ENCODE data around the gene CXXC5.

Gene CXXC5

DNA sequence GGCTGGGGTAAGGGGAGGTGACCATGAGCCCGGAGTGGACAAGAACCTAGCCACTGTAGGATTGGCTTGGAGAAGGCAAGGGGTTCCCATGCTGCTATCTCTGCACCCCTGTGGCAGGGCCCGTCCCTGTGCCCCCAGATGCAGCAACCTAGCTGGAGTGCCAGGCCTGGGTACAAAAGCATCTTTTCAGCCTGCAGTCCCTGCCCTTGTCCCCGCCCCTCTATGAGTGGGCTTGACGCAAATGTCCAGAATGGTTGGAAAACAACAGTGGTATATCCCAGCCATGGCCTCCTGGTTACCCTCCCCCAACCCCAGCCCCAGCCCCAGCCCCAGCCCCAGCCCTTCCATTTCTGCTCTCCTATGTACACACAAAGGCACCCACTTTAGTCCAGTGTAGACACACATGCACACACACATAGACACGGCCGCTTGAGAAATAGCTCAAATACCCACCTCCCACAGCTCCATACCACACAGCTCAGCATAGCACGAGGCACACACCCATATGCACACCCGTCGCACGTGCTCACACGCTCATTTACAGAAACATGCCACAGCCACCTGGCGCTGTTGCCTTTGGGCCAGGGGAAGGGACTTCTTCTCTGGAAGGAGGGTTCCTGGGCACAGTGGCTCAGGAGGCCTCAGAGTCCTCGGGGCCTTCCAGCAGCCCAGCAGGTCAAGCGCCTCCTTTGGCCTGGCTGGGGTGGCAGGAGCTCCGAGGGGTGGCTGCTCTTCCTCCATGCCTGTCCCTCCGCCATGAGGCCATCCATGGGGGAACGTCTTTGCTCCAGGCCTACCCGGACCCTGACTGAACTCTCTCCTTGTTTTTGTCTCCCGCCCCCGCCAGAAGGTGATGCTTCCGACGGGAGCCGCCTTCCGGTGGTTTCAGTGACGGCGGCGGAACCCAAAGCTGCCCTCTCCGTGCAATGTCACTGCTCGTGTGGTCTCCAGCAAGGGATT lies 34.1 kb downstream of the CXXC5 start:
- DNase-seq (ENCODE audit: low spot score): peak; percentile 89

DNA sequence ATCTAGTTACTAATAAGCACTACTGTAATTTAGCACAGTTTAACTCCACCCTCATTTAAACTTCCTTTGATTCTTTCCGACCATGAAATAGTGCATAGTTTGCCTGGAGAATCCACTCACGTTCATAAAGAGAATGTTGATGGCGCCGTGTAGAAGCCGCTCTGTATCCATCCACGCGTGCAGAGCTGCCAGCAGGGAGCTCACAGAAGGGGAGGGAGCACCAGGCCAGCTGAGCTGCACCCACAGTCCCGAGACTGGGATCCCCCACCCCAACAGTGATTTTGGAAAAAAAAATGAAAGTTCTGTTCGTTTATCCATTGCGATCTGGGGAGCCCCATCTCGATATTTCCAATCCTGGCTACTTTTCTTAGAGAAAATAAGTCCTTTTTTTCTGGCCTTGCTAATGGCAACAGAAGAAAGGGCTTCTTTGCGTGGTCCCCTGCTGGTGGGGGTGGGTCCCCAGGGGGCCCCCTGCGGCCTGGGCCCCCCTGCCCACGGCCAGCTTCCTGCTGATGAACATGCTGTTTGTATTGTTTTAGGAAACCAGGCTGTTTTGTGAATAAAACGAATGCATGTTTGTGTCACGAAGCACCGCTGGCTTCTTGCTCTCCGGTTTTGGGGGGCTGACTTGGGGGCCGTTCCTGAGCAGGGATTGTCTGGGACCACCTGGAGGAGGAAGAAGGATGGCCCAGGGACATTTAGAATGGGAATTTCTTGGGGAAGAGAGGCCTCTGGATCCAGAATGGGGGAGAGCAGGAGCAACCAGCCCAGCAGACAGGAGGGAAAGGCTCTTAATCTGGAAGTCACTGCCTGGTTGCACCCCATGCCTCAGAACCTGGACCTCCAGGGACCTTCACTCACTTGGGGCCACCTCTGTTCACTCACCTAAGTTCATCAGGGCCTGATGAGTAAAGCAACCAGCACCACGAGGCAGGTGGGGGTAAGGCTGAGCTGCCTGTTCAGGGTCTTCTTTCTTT lies 35.4 kb downstream of the CXXC5 start:
- peak; percentile 39 for DNase-seq (ENCODE audit: low spot score)

DNA sequence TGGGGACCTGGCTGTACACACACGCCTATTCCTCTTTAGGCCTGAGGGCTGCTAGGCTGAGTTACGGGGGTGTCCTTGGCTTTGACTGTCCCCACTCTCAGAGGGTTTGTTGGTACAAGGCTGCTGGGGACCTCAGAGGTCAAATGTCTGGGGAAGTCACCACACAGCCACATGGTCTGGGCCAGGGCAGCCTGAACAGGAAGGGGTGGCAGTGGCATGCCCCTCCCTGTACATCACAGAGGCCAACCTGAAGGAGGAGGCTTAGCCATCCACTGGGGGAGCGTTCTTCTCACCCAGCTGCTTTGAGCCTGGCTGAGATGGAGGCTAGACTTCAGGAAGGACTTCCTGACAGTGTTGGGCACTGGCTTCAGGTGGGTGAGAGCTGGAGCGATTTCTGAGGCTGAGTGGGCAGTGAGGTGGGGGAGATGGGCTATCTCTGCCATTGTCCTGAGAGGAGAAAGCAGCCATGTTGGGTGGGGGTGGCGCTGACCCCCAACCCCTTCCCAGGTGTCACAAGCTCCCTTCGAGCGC lies 36.3 kb downstream of the CXXC5 start:
- DNase-seq (ENCODE audit: low spot score): no peak

DNA sequence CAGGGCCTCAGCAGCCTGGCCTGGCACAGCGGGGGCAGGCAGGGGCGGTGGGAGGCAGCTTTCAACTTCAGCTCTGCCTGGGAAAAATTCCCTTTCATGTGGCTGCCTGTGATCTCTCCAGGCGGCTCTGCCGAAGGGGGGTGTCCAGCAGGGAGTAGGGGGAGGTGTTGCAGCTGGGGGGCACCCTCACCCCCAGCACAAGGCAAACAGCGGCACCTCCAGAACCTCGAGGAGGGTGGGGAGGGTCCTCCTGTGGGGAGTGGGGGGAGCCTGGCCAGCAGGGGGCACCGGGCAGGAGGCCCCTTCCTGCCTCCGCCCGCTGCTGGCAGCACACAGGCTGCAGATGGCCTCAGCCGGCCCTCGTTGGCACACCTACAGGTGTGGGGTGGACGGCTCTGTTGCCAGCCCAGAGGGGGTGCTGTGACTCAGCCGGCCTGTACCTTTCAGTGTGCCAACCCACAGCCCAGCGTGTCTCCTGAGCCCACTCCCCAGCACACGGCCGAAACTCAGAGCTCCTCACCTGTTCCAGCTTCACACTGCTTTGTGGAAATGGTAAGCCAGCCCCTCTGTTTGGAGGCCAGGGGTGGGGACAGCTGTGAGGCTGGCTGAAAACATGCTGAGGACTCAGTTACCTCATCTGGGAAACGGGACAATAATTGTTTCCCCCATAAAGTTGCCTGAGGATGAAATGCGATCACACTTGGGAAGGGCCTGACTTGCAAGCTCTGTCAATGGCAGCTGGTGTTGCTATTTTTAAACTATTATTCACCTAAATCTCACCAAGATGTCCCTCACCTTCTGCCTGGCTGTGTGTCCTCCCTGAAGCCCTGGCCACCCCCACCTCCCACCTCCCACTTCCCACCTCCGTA lies 37.0 kb downstream of the CXXC5 start:
- peak; percentile 58 for DNase-seq (ENCODE audit: low spot score)

GRCh38 chr5:139685886-139686285 lies 37.7 kb downstream of the CXXC5 start:
- no peak for DNase-seq (ENCODE audit: low spot score)

DNA sequence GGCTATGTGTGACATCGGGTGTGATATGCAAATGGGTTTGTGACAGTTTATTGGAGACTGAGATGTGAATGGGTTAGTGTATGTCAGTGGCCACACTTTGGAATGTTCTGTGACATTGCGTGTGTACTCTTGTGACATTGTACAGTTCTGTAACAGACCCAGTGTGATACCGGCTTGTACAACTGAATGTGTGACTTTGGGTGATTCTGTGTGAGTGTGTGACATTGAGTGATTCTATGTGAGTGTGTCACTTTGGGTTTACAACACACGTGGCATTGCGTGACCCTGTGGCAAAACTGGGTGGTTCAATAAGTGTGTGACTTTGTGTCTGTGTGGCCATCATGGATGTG lies 38.2 kb downstream of the CXXC5 start:
- DNase-seq (ENCODE audit: low spot score): peak; percentile 32

GRCh38 chr5:139686706-139687441 lies 38.7 kb downstream of the CXXC5 start:
- DNase-seq (ENCODE audit: low spot score): no peak

GRCh38 chr5:139687656-139688055 lies 39.5 kb downstream of the CXXC5 start:
- DNase-seq (ENCODE audit: low spot score): no peak

- DNase-seq (ENCODE audit: low spot score): no peak
Measured at GRCh38 chr5:139688088-139688702, 40.0 kb downstream of the CXXC5 start.

- no peak for DNase-seq (ENCODE audit: low spot score)
Measured at GRCh38 chr5:139688751-139689372, 40.7 kb downstream of the CXXC5 start.

- DNase-seq (ENCODE audit: low spot score): no peak
Measured at GRCh38 chr5:139689631-139690063, 41.5 kb downstream of the CXXC5 start.

DNA sequence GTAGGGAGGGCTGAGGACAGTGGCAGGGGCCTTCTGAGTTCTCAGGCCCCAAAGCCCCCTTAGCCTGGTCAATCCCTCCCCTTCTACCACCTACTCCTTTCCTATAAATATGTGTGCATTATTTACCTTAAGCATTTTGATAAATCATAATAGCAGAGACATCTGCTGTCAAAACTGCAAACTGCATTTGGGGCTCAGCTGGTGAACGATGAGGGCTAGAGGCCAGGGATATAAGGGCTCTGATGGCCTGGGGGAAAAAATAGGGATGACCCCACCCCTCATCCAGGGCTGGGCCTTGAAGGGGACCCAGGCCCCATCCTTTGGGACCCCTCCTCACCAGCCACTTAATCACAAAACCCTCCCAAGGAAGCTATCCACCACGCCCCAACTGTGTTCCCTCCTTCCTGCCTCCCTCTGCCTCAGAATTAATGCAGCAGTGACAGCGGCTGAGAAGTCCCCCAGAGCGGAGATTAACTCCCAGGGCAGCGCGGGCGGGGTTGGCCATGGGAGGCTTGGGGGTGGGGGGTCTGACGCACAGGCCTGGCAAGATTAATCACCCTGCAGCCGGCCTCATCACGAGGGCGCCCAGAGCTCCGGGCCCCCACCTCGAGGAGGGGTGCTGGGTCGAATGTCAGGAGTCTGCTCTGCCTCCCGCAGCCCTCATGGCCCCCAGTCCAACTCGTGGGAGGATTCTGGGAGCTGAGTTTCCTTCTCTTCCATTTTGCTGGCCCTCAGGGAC lies 42.1 kb downstream of the CXXC5 start:
- DNase-seq (ENCODE audit: low spot score): no peak

DNA sequence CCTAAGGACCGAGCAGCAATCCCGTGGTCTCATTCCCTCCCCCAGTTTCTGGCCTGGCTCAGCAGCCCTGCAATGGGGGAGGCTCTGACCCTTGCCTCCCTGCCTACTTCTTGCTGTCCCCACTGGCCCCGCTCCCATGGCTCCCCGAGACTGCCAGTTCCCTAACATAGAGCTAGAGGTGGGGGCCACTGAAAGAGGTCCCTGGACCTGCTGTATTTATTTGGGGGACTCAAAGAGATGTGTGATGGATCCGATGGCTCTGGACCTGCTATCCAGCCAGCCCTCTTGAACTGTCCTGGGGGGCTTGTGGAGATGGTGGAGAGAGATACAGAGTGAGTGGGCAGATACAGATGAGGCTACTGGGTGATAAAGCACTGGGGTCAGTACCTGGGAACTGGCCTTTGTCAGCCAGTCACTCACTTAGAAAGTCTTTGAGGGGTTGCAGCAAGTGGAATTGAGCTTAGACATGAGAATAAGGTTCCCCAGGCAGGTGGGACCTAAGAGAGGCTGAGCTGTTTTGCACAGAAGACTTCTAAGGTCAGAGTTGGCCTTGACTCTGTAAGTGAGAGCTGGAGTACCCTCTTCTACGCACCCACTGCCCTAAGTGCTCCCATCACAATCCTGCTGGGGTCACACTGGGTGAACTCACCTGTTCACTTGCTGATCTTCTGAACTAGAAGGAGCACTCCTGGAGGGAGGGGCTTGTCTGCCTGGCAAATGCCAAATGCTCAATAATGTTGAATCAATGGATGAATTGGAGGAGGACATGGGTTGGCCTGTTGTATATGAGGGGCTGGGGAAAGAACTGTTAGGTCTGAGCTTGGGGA lies 42.9 kb downstream of the CXXC5 start:
- no peak for DNase-seq (ENCODE audit: low spot score)

- DNase-seq (ENCODE audit: low spot score): no peak
Measured at GRCh38 chr5:139692148-139692547, 44.0 kb downstream of the CXXC5 start.

GRCh38 chr5:139692679-139693308 lies 44.6 kb downstream of the CXXC5 start:
- no peak for DNase-seq (ENCODE audit: low spot score)

GRCh38 chr5:139693676-139694364 lies 45.7 kb downstream of the CXXC5 start:
- DNase-seq (ENCODE audit: low spot score): no peak

DNA sequence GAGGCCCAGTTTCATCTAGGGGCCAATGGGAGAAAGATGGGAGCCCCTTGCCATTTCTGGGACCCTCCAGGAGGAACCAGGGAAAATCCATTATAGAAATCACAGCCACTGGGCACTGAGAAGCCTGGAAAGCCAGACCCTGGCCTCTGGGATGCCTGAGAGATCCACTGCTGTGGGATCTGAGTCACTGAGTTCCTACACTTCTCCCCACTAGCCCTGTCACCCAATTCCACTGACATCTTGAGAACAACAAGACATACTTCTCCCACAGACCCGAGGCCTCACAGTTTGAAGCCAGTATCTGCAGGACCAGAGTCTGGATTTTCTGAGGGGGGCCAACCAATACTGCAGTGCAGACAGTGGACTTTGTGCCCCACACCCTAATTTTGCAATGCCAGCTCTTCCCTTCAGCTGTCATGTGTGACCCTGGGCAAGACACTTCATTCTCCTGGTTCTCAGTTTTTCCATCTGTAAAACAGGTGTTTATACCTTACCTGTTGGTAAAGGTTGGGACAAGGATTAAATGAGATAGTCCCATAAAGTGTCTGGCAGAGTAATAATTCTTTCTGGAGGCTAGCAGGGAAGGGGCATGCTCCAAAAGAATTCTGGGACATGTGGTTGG lies 46.5 kb downstream of the CXXC5 start:
- DNase-seq (ENCODE audit: low spot score): no peak
